GM12878 (cell line): ENCODE data around the gene HK3. TPM values are rescaled to one million over a fixed set of nuclear protein-coding genes. Genes with fewer than 3 reads are reported as not detected.

Source experiments
- ATAC-seq: fragments of 200-7000 bp; cut with Tn5 transposase; 3 replicates; pipeline ENCODE4 v1.9.1; 2020; ENCODE audit warnings: mild to moderate bottlenecking, moderate library complexity
- BruUV-seq: library from RNA; stranded (reverse); fragments of 400-500 nt; replicated peaks from 2 replicates; lab custom pipeline; 2021; lab: Mats Ljungman, UMichigan
- CTCF ChIA-PET: fragments of 300-600 bp; sonication (Branson Sonifier 250); formaldehyde crosslinking; extraction: SDS; loops from one replicate; lab custom pipeline; 2021; ENCODE audit warnings: inconsistent platforms; lab: Yijun Ruan, JAX
- POLR2A ChIA-PET: fragments of 350-600 bp; formaldehyde crosslinking; extraction: SDS; loops from one replicate; lab custom pipeline; 2021; ENCODE audit warnings: inconsistent platforms; lab: Charles Lee
- RAD21 ChIA-PET: fragments of 300-600 bp; sonication (Branson Sonifier 250); formaldehyde crosslinking; loops from one replicate; lab custom pipeline; 2023; ENCODE audit warnings: antibody characterized with exemption; ENCODE audit not compliant: unreplicated experiment; lab: Charles Lee
- SMC1A ChIA-PET: fragments of 300-600 bp; sonication (Branson Sonifier 250); formaldehyde crosslinking; loops from one replicate; lab custom pipeline; 2023; ENCODE audit not compliant: unreplicated experiment, uncharacterized antibody; lab: Charles Lee
- DNase-seq: peaks from one replicate; pipeline ENCODE4 v3.0.0-alpha.2; 2011; ENCODE audit warnings: low read depth, low spot score
- FAIRE-seq: peaks from 3 replicates; lab custom pipeline; 2011; peaks lifted over from hg19 to GRCh38; lab: Jason Lieb, UNC
- H2AFZ ChIP-seq: 2 replicates; pipeline ENCODE4 v1.6.0; 2011; ENCODE audit warnings: low read depth, low read length, control low read depth; ENCODE audit not compliant: control insufficient read depth
- H3K27ac ChIP-seq: 2 replicates; pipeline ENCODE4 v1.5.1; 2011; ENCODE audit warnings: control low read depth; ENCODE audit not compliant: control insufficient read depth, insufficient read depth
- H3K27me3 ChIP-seq, 2 experiments: replicated peaks in 1 of 2; 2 replicates each; pipeline versions ENCODE4 v1.6.0 to v1.6.1; 2011; ENCODE audit warnings: low read length in 1 of 2; ENCODE audit not compliant: control insufficient read depth in 2 of 2, insufficient read depth in 2 of 2
- H3K36me3 ChIP-seq, 2 experiments: 2 replicates each; pipeline ENCODE4 v1.5.1; 2011; ENCODE audit warnings: low read length in 1 of 2; ENCODE audit not compliant: control insufficient read depth in 2 of 2, insufficient read depth in 2 of 2
- H3K4me1 ChIP-seq: 2 replicates; pipeline ENCODE4 v1.6.1; 2011; ENCODE audit warnings: mild to moderate bottlenecking, low read length, moderate library complexity, mixed read lengths; ENCODE audit not compliant: control insufficient read depth, insufficient read depth
- H3K4me2 ChIP-seq: 2 replicates; pipeline ENCODE4 v1.6.0; 2011; ENCODE audit warnings: control low read depth; ENCODE audit not compliant: control insufficient read depth, insufficient read depth
- H3K4me3 ChIP-seq: fragments of 200-600 bp; sonication (generic); 2 replicates; pipeline ENCODE4 v1.5.1; 2016
- H3K79me2 ChIP-seq: 2 replicates; pipeline ENCODE4 v1.6.0; 2011; ENCODE audit warnings: low read length; ENCODE audit not compliant: control insufficient read depth, insufficient read depth
- H3K9ac ChIP-seq: 2 replicates; pipeline ENCODE4 v1.8.0; 2011; ENCODE audit warnings: low read length, control low read depth, mixed read lengths; ENCODE audit not compliant: control insufficient read depth, insufficient read depth
- H3K9me3 ChIP-seq: replicated peaks from 3 replicates; pipeline ENCODE4 v1.5.1; 2011; ENCODE audit warnings: mild to moderate bottlenecking, low read length; ENCODE audit not compliant: control insufficient read depth, insufficient read depth
- H4K20me1 ChIP-seq: 2 replicates; pipeline ENCODE4 v1.6.0; 2011; ENCODE audit not compliant: control insufficient read depth, insufficient read depth
- NR2C1 ChIP-seq: fragments of 450-650 bp; IDR thresholded peaks from 2 replicates; pipeline ENCODE4 v1.6.1; 2017; ENCODE audit warnings: antibody characterized with exemption, mild to moderate bottlenecking, moderate library complexity
- PBX3 ChIP-seq: IDR thresholded peaks from 2 replicates; pipeline ENCODE4 v1.6.1; 2011; ENCODE audit warnings: mild to moderate bottlenecking, low read depth, low read length, moderate library complexity; ENCODE audit not compliant: insufficient replicate concordance
- RB1 ChIP-seq: fragments of 450-650 bp; formaldehyde crosslinking; IDR thresholded peaks from 2 replicates; pipeline ENCODE4 v1.6.1; 2017; ENCODE audit warnings: mild to moderate bottlenecking, borderline replicate concordance
- RCOR1 ChIP-seq: conservative IDR thresholded peaks from 2 replicates; pipeline ENCODE4 v1.6.1; 2012; ENCODE audit warnings: low read depth, low read length, improper control_type of control experiment
- SPI1 ChIP-seq: IDR thresholded peaks from 2 replicates; pipeline ENCODE4 v1.6.1; 2011; ENCODE audit warnings: low read depth, mild to moderate bottlenecking, low read length, moderate library complexity, borderline replicate concordance; ENCODE audit not compliant: insufficient read depth
- SRF ChIP-seq, 2 experiments: IDR thresholded peaks; 2 replicates each; pipeline ENCODE4 v1.6.1; 2011; ENCODE audit warnings: low read depth in 2 of 2, low read length in 2 of 2, mild to moderate bottlenecking in 1 of 2, moderate library complexity in 1 of 2
- TCF3 ChIP-seq: IDR thresholded peaks from 2 replicates; pipeline ENCODE4 v1.6.1; 2012; ENCODE audit warnings: low read depth, mild to moderate bottlenecking, low read length, borderline replicate concordance; ENCODE audit not compliant: insufficient read depth
- ZNF592 ChIP-seq: fragments of 450-650 bp; IDR thresholded peaks from 2 replicates; pipeline ENCODE4 v1.6.1; 2017; ENCODE audit warnings: mild to moderate bottlenecking, moderate library complexity
- WGBS: methylation state at CpG from one replicate; pipeline ENCODE4 v1.1.6; 2016; ENCODE audit warnings: low lambda C conversion rate; ENCODE audit not compliant: insufficient replicate concordance, insufficient coverage; ENCODE audit errors: missing lambda C conversion rate; 5-methylcytosine and 5-hydroxymethylcytosine counted together
- in situ Hi-C: fragments of 300-500 bp; cut with MboI; formaldehyde crosslinking; loops from 9 replicates; pipeline ENCODE4 v1.14.3; 2018; ENCODE audit warnings: mixed read lengths
- intact Hi-C: fragments of 100-400 bp; cut with micrococcal nuclease; formaldehyde crosslinking; loops from one replicate; pipeline ENCODE4 v1.14.2; 2022; ENCODE audit not compliant: unreplicated experiment
- polyA plus RNA-seq, 11 experiments: library from polyadenylated mRNA; depleted of rRNA in 4 of 11; unstranded in 6 of 11; stranded (reverse) in 5 of 11; fragments of >200 nt; fragmentation: Nextera tagmentation in 4 of 11; fragmentation: Illumina TruSeq in 1 of 11; extraction: Ambion mirVana in 4 of 11; extraction: Trizol in 1 of 11; gene quantifications; 1 replicate in 1 of 11; 2 replicates in 10 of 11; pipeline versions ENCODE4 v1.2.1 to v1.2.3, GENCODE V29; 2011 to 2016; ENCODE audit warnings: inconsistent platforms in 2 of 11, missing spikeins in 2 of 11, low read depth in 1 of 11
- total RNA-seq, 4 experiments: library from RNA; depleted of rRNA in 3 of 4; stranded (reverse); fragments of >200 nt in 3 of 4; fragmentation: Illumina TruSeq in 1 of 4; extraction: Trizol in 1 of 4; gene quantifications; 2 replicates each; pipeline versions ENCODE4 v1.2.1 to v1.2.3, GENCODE V29; 2013 to 2021

The HK3 gene
- total and polyA plus RNA-seq, 10 of the 15 experiments (the other 5 are each of a cell fraction or from before 2014, with no cell fraction given), result 0.13 to 1.3 (median 0.26) TPM; not detected in 4

GRCh38 chr5:176862330-176862995 is 36.7 kb downstream of the HK3 start:
- in situ Hi-C loops, result no loop called here
- no peak overlapping the region for H3K27ac ChIP-seq
- H3K79me2 ChIP-seq, result no peaks in the 10 kb centered on the region
- WGBS, result 18% methylated on average over 28 of the region's 28 CpGs
- peaks cover 3 to 4% of the 10 kb centered on the region in 2 experiments; a peak in 3 of 4 replicates for H3K27me3 ChIP-seq
- H4K20me1 ChIP-seq, result no peaks in the 10 kb centered on the region; the same call in 1 of the 2 replicates
- no peak overlapping the region for H3K9ac ChIP-seq
- intact Hi-C loops, result no loop called here
- no peaks in the 10 kb centered on the region for H3K36me3 ChIP-seq
- ChIA-PET SMC1A (no interaction called here), CTCF (no interaction called here), RAD21 (no interaction called here), POLR2A (no interaction called here)
- H3K4me2 ChIP-seq, result no peak overlapping the region
- FAIRE-seq (no peak), DNase-seq (no peak), ATAC-seq (no peak)
- no peak overlapping the region for H2AFZ ChIP-seq
- no peaks in the 10 kb centered on the region for H3K9me3 ChIP-seq
- no TSS peak for BruUV-seq
- no peak for TF ChIP-seq ZNF592
- no peak for TF ChIP-seq RCOR1
- no peak for TF ChIP-seq RB1
- no peak for TF ChIP-seq NR2C1
- no peak for TF ChIP-seq TCF3
- no peak for TF ChIP-seq PBX3
- no peak for TF ChIP-seq SPI1
- TF ChIP-seq SRF (IDR thresholded peaks at IDR 0.05; ENCODE audit: low read depth in 2 of 2, low read length in 2 of 2), result no peak
- H3K4me1 ChIP-seq, result no peaks in the 10 kb centered on the region
- no peak overlapping the region for H3K4me3 ChIP-seq
